GM12878 (cell line): ENCODE results near the gene PPIP5K1.

Experiments
- ASH2L ChIP-seq: fragments of 300-600, 200-600 bp; sonication (generic); IDR thresholded peaks from 2 replicates; pipeline ENCODE4 v1.6.1; 2017; ENCODE audit warnings: low read depth, mild to moderate bottlenecking, borderline replicate concordance
- BCL3 ChIP-seq: IDR thresholded peaks from 2 replicates; pipeline ENCODE4 v1.6.1; 2011; ENCODE audit warnings: borderline replicate concordance, low read depth, mild to moderate bottlenecking, moderate library complexity, low read length; ENCODE audit not compliant: insufficient read depth, poor library complexity, severe bottlenecking
- CEBPB ChIP-seq, 2 experiments: fragments of 150-350 bp in 1 of 2; IDR thresholded peaks; 2 replicates each; pipeline ENCODE4 v1.6.1; 2012 to 2014; ENCODE audit warnings: low read depth in 2 of 2, low read length in 2 of 2, borderline replicate concordance in 1 of 2, inconsistent platforms in 1 of 2
- CTCF ChIP-seq, 3 experiments: IDR thresholded peaks in 2 of 3; conservative IDR thresholded peaks in 1 of 3; 2 replicates each; pipeline ENCODE4 v1.5.1; 2011; ENCODE audit warnings: low read depth in 3 of 3, low read length in 3 of 3, mild to moderate bottlenecking in 3 of 3, control low read depth in 2 of 3, moderate library complexity in 2 of 3, inconsistent platforms in 1 of 3, mixed read lengths in 1 of 3; ENCODE audit not compliant: control insufficient read depth in 2 of 3, insufficient read depth in 1 of 3; ENCODE audit errors: extremely low read depth in 1 of 3
- ELK1 ChIP-seq: IDR thresholded peaks from 2 replicates; pipeline ENCODE4 v1.6.1; 2012; ENCODE audit warnings: low read depth, low read length, improper control_type of control experiment
- EZH2 ChIP-seq: IDR thresholded peaks from 2 replicates; pipeline ENCODE4 v1.6.1; 2012; ENCODE audit warnings: low read depth, mild to moderate bottlenecking, control low read depth, inconsistent platforms, low read length, borderline replicate concordance; ENCODE audit not compliant: control insufficient read depth
- HDAC2 ChIP-seq: fragments of 200-600 bp; sonication (generic); IDR thresholded peaks from 2 replicates; pipeline ENCODE4 v1.6.1; 2017
- POLR2A ChIP-seq: IDR thresholded peaks from 2 replicates; pipeline ENCODE4 v1.6.1; 2011; ENCODE audit warnings: low read depth, mild to moderate bottlenecking, low read length
- RBBP5 ChIP-seq: fragments of 200-600 bp; sonication (generic); conservative IDR thresholded peaks from 2 replicates; pipeline ENCODE4 v1.6.1; 2016
- RELA ChIP-seq: fragments of 450-650 bp; IDR thresholded peaks from 2 replicates; pipeline ENCODE4 v1.8.0; 2014; ENCODE audit warnings: borderline replicate concordance; ENCODE audit not compliant: partially characterized antibody
- SP1 ChIP-seq: IDR thresholded peaks from one replicate; pipeline ENCODE4 v1.6.1; 2011; ENCODE audit warnings: low read depth, low read length

GRCh38 chr15:43550527-43551363 is 39.3 kb downstream of the PPIP5K1 start:
- TF ChIP-seq RELA (no peak), SP1 (no peak), POLR2A (no peak), ASH2L (no peak), CTCF (IDR thresholded peaks at IDR 0.05 in 2 of 3, conservative IDR thresholded peaks at IDR 0.05 in 1 of 3; ENCODE audit: control insufficient read depth in 2 of 3, extremely low read depth in 1 of 3, insufficient read depth in 1 of 3, low read depth in 3 of 3, low read length in 3 of 3) (no peak), RBBP5 (no peak), CEBPB (IDR thresholded peaks at IDR 0.05; ENCODE audit: borderline replicate concordance in 1 of 2, low read depth in 2 of 2, low read length in 2 of 2) (no peak), EZH2 (no peak), ELK1 (no peak), HDAC2 (no peak), BCL3 (no peak)
